ENCODE measurements around the gene VPS35L.

DNA sequence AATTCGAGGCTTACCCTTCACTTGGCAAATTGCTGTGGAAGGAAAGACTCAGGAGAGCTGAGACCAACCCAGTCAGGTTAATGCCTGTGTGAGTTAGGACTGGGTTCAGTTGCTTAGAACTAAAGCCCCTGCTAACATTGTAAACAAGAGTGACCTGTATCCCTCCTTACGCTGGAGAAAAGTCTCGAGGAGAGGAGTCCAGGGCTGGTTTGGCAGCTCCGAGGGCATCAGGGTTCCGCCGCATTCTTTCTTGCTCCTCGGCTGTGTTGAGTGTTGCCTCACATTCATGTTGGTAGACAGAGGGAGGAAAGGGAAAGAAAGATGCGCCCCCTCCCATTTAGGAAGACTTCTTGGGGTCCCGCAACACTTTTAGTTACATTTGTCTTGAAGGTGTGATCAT, 18.5 kb downstream of the VPS35L start:
- TF ChIP-seq CTCF (IDR thresholded peaks at IDR 0.05): no peak
- TF ChIP-seq POLR2A (IDR thresholded peaks at IDR 0.05): no peak

Data from stomach (tissue), 4 donors.